Esophagus muscularis mucosa (tissue), 4 donors: ENCODE data around the gene TM4SF4. TPM values are rescaled to one million over a fixed set of nuclear protein-coding genes. Genes with fewer than 3 reads are reported as not detected.

Source experiments
- DNase-seq: peaks from one replicate; pipeline ENCODE4 v3.0.0-alpha.2; 2017; ENCODE audit errors: extremely low spot score
- H3K27ac ChIP-seq, 4 donors: fragments of 200-600 bp; sonication (generic); replicated peaks in 1 of 4; 1 replicate in 3 of 4; 2 replicates in 1 of 4; pipeline ENCODE4 v1.5.1; 2016 to 2019; ENCODE audit warnings: mild to moderate bottlenecking in 1 of 4
- H3K27me3 ChIP-seq, 4 donors: fragments of 200-600 bp; sonication (generic); one replicate each; pipeline versions ENCODE4 v1.5.1 to v1.6.0; 2016 to 2019
- H3K36me3 ChIP-seq, 4 donors: fragments of 200-600 bp; sonication (generic); one replicate each; pipeline ENCODE4 v1.5.1; 2016 to 2019
- H3K4me1 ChIP-seq, 4 donors: fragments of 200-600 bp; sonication (generic); one replicate each; pipeline ENCODE4 v1.5.1; 2016 to 2019
- H3K4me3 ChIP-seq, 4 donors: fragments of 200-600 bp; sonication (generic); 1 replicate in 2 of 4; 2 replicates in 2 of 4; pipeline ENCODE4 v1.5.1; 2016 to 2019; ENCODE audit warnings: mild to moderate bottlenecking in 4 of 4, moderate library complexity in 1 of 4
- H3K9me3 ChIP-seq, 4 donors: fragments of 200-600 bp; sonication (generic); 1 replicate in 3 of 4; 2 replicates in 1 of 4; pipeline ENCODE4 v1.5.1; 2016 to 2019
- EP300 ChIP-seq: sonication (generic); formaldehyde crosslinking; IDR thresholded peaks from one replicate; pipeline ENCODE4 v1.6.1; 2017; ENCODE audit warnings: antibody characterized with exemption
- POLR2A ChIP-seq: fragments of 450-650 bp; IDR thresholded peaks from one replicate; pipeline ENCODE4 v1.6.1; 2017; ENCODE audit warnings: antibody characterized with exemption, moderate library complexity, mild to moderate bottlenecking, low read depth
- POLR2AphosphoS5 ChIP-seq, 2 donors: sonication (generic); formaldehyde crosslinking; IDR thresholded peaks; one replicate each; pipeline ENCODE4 v1.6.1; 2017; ENCODE audit warnings: antibody characterized with exemption in 2 of 2
- WGBS: methylation state at CpG from one replicate; pipeline ENCODE4 v1.1.5; 2018; 5-methylcytosine and 5-hydroxymethylcytosine counted together
- intact Hi-C: fragments of 100-400 bp; cut with DNase I; formaldehyde crosslinking; loops from one replicate; pipeline ENCODE4 v1.15.1; 2023
- total RNA-seq, 4 donors: library from RNA; depleted of rRNA; stranded (reverse); fragments of >200 nt; gene quantifications; one replicate each; pipeline versions ENCODE4 v1.1.0 to v1.2.1, GENCODE V29; 2016
- TF ChIP-seq, protein P1 (sequence below), 3 experiments: fragments of 200-600 bp in 2 of 3; fragments of 450-650 bp in 1 of 3; sonication (generic) in 2 of 3; IDR thresholded peaks; one replicate each; pipeline ENCODE4 v1.5.1; 2017 to 2019; ENCODE audit warnings: antibody characterized with exemption in 3 of 3, mild to moderate bottlenecking in 2 of 3, moderate library complexity in 1 of 3

Gene TM4SF4
- total RNA-seq, 4 donors from 2014 or later = 0.11 to 5.5 (median 2.7) TPM; not detected in 1

GRCh38 chr3:149480326-149481017 lies 6.0 kb downstream of the TM4SF4 start:
- no peak overlapping the region for H3K4me3 ChIP-seq
- H3K27ac ChIP-seq = peak overlapping the region; percentile 26 to 37 (median 30)
- H3K27me3 ChIP-seq = no peaks in the 10 kb centered on the region
- TF ChIP-seq, protein P1, sequence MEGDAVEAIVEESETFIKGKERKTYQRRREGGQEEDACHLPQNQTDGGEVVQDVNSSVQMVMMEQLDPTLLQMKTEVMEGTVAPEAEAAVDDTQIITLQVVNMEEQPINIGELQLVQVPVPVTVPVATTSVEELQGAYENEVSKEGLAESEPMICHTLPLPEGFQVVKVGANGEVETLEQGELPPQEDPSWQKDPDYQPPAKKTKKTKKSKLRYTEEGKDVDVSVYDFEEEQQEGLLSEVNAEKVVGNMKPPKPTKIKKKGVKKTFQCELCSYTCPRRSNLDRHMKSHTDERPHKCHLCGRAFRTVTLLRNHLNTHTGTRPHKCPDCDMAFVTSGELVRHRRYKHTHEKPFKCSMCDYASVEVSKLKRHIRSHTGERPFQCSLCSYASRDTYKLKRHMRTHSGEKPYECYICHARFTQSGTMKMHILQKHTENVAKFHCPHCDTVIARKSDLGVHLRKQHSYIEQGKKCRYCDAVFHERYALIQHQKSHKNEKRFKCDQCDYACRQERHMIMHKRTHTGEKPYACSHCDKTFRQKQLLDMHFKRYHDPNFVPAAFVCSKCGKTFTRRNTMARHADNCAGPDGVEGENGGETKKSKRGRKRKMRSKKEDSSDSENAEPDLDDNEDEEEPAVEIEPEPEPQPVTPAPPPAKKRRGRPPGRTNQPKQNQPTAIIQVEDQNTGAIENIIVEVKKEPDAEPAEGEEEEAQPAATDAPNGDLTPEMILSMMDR (IDR thresholded peaks at IDR 0.05) = peak; percentile 50 to 78 (median 54)
- TF ChIP-seq POLR2A = no peak
- intact Hi-C loops = loop anchor here (2.0 to 10.0 kb wide), 4 partner anchors 88 to 366 kb away; no protein-coding TSS in a partner anchor
- 78% methylated on average over 15 of the region's 15 CpGs for WGBS
- no peaks in the 10 kb centered on the region for H3K36me3 ChIP-seq
- DNase-seq = no peak
- no peaks in the 10 kb centered on the region for H3K9me3 ChIP-seq
- peaks cover 6 to 17% (median 11%) of the 10 kb centered on the region in 4 donors for H3K4me1 ChIP-seq

GRCh38 chr3:149481056-149481455 lies 6.6 kb downstream of the TM4SF4 start:
- intact Hi-C loops = loop anchor here (2.0 to 10.0 kb wide), 4 partner anchors 88 to 366 kb away; no protein-coding TSS in a partner anchor
- WGBS = 87% methylated on average over 3 of the region's 3 CpGs
- Histone ChIP-seq H3K27ac (no peak overlapping the region), H3K4me3 (no peak overlapping the region), H3K36me3 (no peaks in the 10 kb centered on the region), H3K27me3 (no peaks in the 10 kb centered on the region), H3K4me1 (peaks cover 6 to 17% (median 11%) of the 10 kb centered on the region in 4 donors), H3K9me3 (no peaks in the 10 kb centered on the region)
- DNase-seq = no peak
- TF ChIP-seq POLR2AphosphoS5 (IDR thresholded peaks at IDR 0.05) (no peak), POLR2A (no peak), EP300 (no peak)
- TF ChIP-seq, protein P1 (IDR thresholded peaks at IDR 0.05) = no peak

- no peak for DNase-seq
- 66% methylated on average over 2 of the region's 2 CpGs for WGBS
- Histone ChIP-seq H3K36me3 (no peaks in the 10 kb centered on the region), H3K27ac (no peak overlapping the region), H3K27me3 (no peaks in the 10 kb centered on the region), H3K9me3 (no peaks in the 10 kb centered on the region), H3K4me1 (peaks cover 6 to 17% (median 11%) of the 10 kb centered on the region in 4 donors), H3K4me3 (no peak overlapping the region)
- no peak for TF ChIP-seq EP300
- intact Hi-C loops = loop anchor here (2.0 to 10.0 kb wide), 4 partner anchors 89 to 367 kb away; no protein-coding TSS in a partner anchor
Observed at GRCh38 chr3:149481491-149481890, 7.0 kb downstream of the TM4SF4 start.

DNA sequence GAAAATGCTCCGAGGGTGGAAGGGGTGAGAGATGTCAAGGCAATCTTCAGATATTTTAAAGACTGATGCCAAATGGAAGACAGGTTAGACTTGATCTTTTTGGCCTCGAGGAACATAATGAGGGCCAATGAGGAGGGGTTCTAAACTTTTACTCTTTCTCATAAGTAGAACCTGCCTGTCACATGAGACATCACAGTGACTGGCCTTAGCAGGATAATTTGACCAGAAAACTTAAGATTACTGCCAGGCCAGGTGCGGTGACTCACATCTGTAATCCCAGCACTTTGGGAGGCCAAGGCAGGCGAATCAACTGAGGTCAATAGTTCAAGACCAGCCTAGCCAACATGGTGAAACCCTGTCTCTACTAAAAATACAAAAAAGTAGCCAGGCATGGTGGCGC lies 12.2 kb downstream of the TM4SF4 start:
- H3K9me3 ChIP-seq = no peaks in the 10 kb centered on the region
- 82% methylated on average over 5 of the region's 5 CpGs for WGBS
- H3K4me3 ChIP-seq = no peak overlapping the region
- no peaks in the 10 kb centered on the region for H3K36me3 ChIP-seq
- H3K27ac ChIP-seq = no peak overlapping the region
- no peaks in the 10 kb centered on the region for H3K27me3 ChIP-seq
- H3K4me1 ChIP-seq = peaks cover 0 to 9% (median 4%) of the 10 kb centered on the region in 4 donors
- TF ChIP-seq, protein P1 (IDR thresholded peaks at IDR 0.05) = no peak
- TF ChIP-seq EP300 = no peak
- no peak for TF ChIP-seq POLR2AphosphoS5 (IDR thresholded peaks at IDR 0.05)
- no peak for TF ChIP-seq POLR2A
- DNase-seq = no peak
- intact Hi-C loops = loop anchor here (10.0 kb wide), 2 partner anchors 212 to 372 kb away; no protein-coding TSS in a partner anchor

DNA sequence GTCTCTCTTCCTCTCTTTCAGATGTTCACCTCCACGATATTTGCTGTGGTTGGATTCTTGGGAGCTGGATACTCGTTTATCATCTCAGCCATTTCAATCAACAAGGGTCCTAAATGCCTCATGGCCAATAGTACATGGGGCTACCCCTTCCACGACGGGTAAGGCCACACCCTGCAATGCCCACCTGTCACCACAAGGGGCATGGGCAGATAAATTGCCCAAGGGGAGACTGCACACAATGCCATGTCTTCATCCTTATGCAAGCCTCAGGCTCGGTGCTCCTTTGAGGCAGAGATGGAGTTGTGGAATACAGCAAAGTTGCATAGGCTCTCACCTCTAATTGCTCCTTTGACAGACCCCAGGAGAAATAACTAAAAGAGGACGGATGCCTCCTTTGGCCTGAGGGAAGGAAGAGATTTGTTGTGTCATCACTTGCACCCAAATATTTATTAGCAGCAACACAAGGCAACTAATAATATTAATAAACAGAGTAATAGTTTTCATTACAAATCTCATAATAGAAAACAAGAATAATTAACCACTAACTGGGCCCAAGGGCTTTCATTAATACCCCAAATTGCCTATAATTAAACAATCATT lies 13.2 kb downstream of the TM4SF4 start:
- Histone ChIP-seq H3K27me3 (no peaks in the 10 kb centered on the region), H3K4me1 (peaks cover 0 to 9% (median 4%) of the 10 kb centered on the region in 4 donors), H3K9me3 (no peaks in the 10 kb centered on the region), H3K4me3 (no peak overlapping the region), H3K27ac (no peak overlapping the region), H3K36me3 (no peaks in the 10 kb centered on the region)
- 73% methylated on average over 6 of the region's 6 CpGs for WGBS
- TF ChIP-seq POLR2A = no peak
- TF ChIP-seq POLR2AphosphoS5 (IDR thresholded peaks at IDR 0.05) = no peak
- TF ChIP-seq, protein P1 (IDR thresholded peaks at IDR 0.05) = peak in 1 of 3 experiments; percentile 12
- no peak for DNase-seq
- intact Hi-C loops = loop anchor here (10.0 kb wide), 2 partner anchors 213 to 373 kb away; no protein-coding TSS in a partner anchor
